HG03457 (cell line): Measurements from ENCODE around the gene FAM120B.

Source experiments
- ATAC-seq: cut with Tn5 transposase; IDR thresholded peaks from one replicate; pipeline ENCODE4 v1.9.1; 2021; ENCODE audit warnings: moderate number of reproducible peaks; ENCODE audit not compliant: unreplicated experiment

Gene FAM120B

GRCh38 chr6:170416959-170417606 is 110.5 kb downstream of the FAM120B start:
- no peak for ATAC-seq

- no peak for ATAC-seq
These were observed 111.3 kb downstream of the FAM120B start for GRCh38 chr6:170417881-170418280.

- no peak for ATAC-seq
These were observed 113.7 kb downstream of the FAM120B start for GRCh38 chr6:170420283-170420682.

- no peak for ATAC-seq
These were observed 114.5 kb downstream of the FAM120B start for GRCh38 chr6:170420791-170421776.

- ATAC-seq: no peak
These were observed 115.4 kb downstream of the FAM120B start for GRCh38 chr6:170421921-170422320.

- peak; percentile 63 for ATAC-seq
These were observed 116.5 kb downstream of the FAM120B start for GRCh38 chr6:170423030-170423429.

GRCh38 chr6:170423814-170424603 is 117.5 kb downstream of the FAM120B start:
- ATAC-seq: no peak

GRCh38 chr6:170424604-170425126 is 118.1 kb downstream of the FAM120B start:
- no peak for ATAC-seq

- no peak for ATAC-seq
These were observed 122.9 kb downstream of the FAM120B start for GRCh38 chr6:170429450-170429849.

GRCh38 chr6:170433163-170434116 is 126.9 kb downstream of the FAM120B start:
- no peak for ATAC-seq

GRCh38 chr6:170434117-170434820 is 127.7 kb downstream of the FAM120B start:
- no peak for ATAC-seq

- ATAC-seq: no peak
These were observed 128.2 kb downstream of the FAM120B start for GRCh38 chr6:170434821-170435155.

- ATAC-seq: no peak
These were observed 129.2 kb downstream of the FAM120B start for GRCh38 chr6:170435766-170436165.

- ATAC-seq: no peak
These were observed 129.8 kb downstream of the FAM120B start for GRCh38 chr6:170436209-170436809.

GRCh38 chr6:170437719-170438401 is 131.3 kb downstream of the FAM120B start:
- ATAC-seq: no peak

GRCh38 chr6:170438402-170438753 is 131.8 kb downstream of the FAM120B start:
- ATAC-seq: peak; percentile 87

- no peak for ATAC-seq
These were observed 132.3 kb downstream of the FAM120B start for GRCh38 chr6:170438861-170439260.
